Testis (tissue), 5 donors: ENCODE measurements around the gene TAC3. TPM values are rescaled to one million over a fixed set of nuclear protein-coding genes. Genes with fewer than 3 reads are reported as not detected.
A peak's percentile ranks its signal among the peaks of the same experiment; 100 is the strongest.

Source experiments
- DNase-seq: peaks from one replicate; pipeline ENCODE4 v3.0.0-alpha.2; 2019
- H3K27ac ChIP-seq, 2 donors: fragments of 200-600 bp; sonication (generic); one replicate each; pipeline ENCODE4 v1.5.1; 2019
- H3K27me3 ChIP-seq: fragments of 200-600 bp; sonication (generic); one replicate; pipeline ENCODE4 v1.5.1; 2019
- H3K36me3 ChIP-seq: fragments of 200-600 bp; sonication (generic); one replicate; pipeline ENCODE4 v1.5.1; 2017; ENCODE audit warnings: low read depth; ENCODE audit errors: missing control alignments
- H3K4me1 ChIP-seq: fragments of 200-600 bp; sonication (generic); one replicate; pipeline ENCODE4 v1.5.1; 2019
- H3K4me3 ChIP-seq, 2 donors: fragments of 200-600 bp; sonication (generic); one replicate each; pipeline ENCODE4 v1.5.1; 2017 to 2019
- H3K9me3 ChIP-seq: fragments of 200-600 bp; sonication (generic); one replicate; pipeline ENCODE4 v1.5.1; 2017
- CTCF ChIP-seq, 3 experiments: fragments of 450-650 bp in 2 of 3; fragments of 200-600 bp in 1 of 3; sonication (generic) in 1 of 3; IDR thresholded peaks; one replicate each; pipeline ENCODE4 v1.5.1; 2016 to 2019; ENCODE audit warnings: antibody characterized with exemption in 3 of 3, mild to moderate bottlenecking in 2 of 3, moderate library complexity in 1 of 3
- POLR2A ChIP-seq: fragments of 450-650 bp; IDR thresholded peaks from one replicate; pipeline ENCODE4 v1.6.1; 2017; ENCODE audit warnings: antibody characterized with exemption, mild to moderate bottlenecking, moderate library complexity
- WGBS, 2 donors: methylation state at CpG; one replicate each; pipeline ENCODE4 v1.1.5; 2018; 5-methylcytosine and 5-hydroxymethylcytosine counted together
- intact Hi-C: fragments of 100-400 bp; cut with DNase I; formaldehyde crosslinking; loops from one replicate; pipeline ENCODE4 v1.15.1; 2023; ENCODE audit warnings: low total_unique reads
- long read RNA-seq, 2 donors: transcript quantifications; one replicate each; lab custom pipeline, GENCODE V29; 2026
- polyA plus RNA-seq: library from polyadenylated mRNA; stranded (reverse); fragments of 350-450 nt; fragmentation: Illumina TruSeq; extraction: RNeasy Lipid Tissue Mini Kit (QIAGEN cat#74804); gene quantifications from one replicate; pipeline ENCODE4 v1.2.3, GENCODE V29; 2014; ENCODE audit warnings: low read depth, low replicate concordance; ENCODE audit not compliant: insufficient read depth
- total RNA-seq, 2 donors: library from RNA; depleted of rRNA; stranded (reverse); fragments of >200 nt; gene quantifications; one replicate each; pipeline ENCODE4 v1.2.3, GENCODE V29; 2016

Gene TAC3
- total RNA-seq: 1 to 10 TPM; 2.5 to 2.9 TPM
- polyA plus RNA-seq: 3.9 TPM
- long read RNA-seq, donor 1: 0 reads
- long read RNA-seq, donor 2, partial matches to known transcripts: 0 of 1 reads
- long read RNA-seq, donor 2, other reads (novel, unspliced or antisense): 0 of 1 reads

DNA sequence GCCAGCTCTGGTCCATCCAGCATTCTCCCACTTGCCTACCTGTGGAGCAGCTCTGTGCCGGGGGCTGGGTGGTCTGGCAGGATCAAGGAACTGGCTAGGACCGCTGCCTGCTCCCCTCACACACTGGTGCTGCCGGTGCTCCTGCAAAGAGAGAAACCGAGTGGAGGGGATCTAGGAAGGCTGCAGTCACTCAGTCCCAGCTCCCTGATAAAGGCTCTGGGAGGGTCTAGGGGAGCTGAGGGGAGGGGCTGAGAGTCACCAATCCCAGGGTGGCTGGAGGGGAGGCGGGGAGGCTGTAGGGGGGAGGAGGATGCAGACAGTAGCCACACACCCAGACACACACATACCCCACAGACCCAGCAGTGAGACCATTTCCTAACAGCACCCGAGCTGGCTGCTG, at the start of gene TAC3:
TSS of gene TAC3 (minus strand) at position 182 of the 400 bp plus-strand sequence. CDS start 732 bp downstream, outside the sequence.
- Histone ChIP-seq H3K27me3 (no peaks in the 10 kb centered on the region), H3K4me3 (no peak within 1 kb of the TSS), H3K27ac (no peak within 1 kb of the TSS), H3K4me1 (no peaks in the 10 kb centered on the region), H3K9me3 (no peaks in the 10 kb centered on the region), H3K36me3 (no peaks in the 10 kb centered on the region)
- WGBS, 2 donors: 60 to 62% methylated on average over 5 to 6 of the region's 6 CpGs
- no peak for DNase-seq
- intact Hi-C loops: no loop called here
- TF ChIP-seq CTCF (IDR thresholded peaks at IDR 0.05) (no peak), POLR2A (no peak)

DNA sequence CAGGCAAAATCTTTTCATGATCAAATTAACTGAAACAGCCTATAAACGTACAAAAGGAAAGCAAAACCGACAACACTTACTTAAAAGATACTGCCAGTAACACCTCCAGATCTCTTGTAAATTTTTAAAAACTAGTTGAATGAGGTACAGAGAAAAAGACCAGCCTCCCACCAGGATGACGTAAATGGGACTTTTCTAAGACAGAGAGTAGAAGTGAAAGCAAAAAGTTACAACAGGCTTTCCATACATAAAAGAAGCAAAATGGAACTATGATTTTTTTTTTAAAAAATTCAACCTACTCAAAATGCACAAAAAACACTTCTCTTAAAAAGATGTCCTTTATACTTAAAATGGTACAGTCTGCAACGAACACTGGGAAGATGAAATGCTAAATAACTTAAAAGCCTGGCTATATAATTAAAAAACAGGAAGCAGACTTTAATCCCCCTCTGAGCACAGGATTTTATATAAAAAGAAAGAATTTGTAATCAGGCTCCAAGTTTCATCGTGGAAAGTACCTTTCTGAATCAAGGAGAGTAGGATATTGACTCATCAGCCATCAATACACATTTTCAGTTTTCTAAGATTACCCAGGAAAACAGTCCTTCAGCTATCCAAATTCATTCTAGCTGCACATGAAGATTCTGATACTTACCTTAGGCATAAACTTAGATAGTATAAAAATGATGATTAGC, 47.8 kb upstream of the TAC3 start:
- DNase-seq: no peak
- H3K27ac ChIP-seq: no peak overlapping the region
- no peak overlapping the region for H3K4me3 ChIP-seq
- no peaks in the 10 kb centered on the region for H3K27me3 ChIP-seq
- no peaks in the 10 kb centered on the region for H3K9me3 ChIP-seq
- intact Hi-C loops: no loop called here
- H3K36me3 ChIP-seq: no peaks in the 10 kb centered on the region
- TF ChIP-seq POLR2A (no peak), CTCF (IDR thresholded peaks at IDR 0.05) (no peak)
- WGBS, 2 donors: 78 to 82% methylated on average over 5 of the region's 5 CpGs
- no peaks in the 10 kb centered on the region for H3K4me1 ChIP-seq

DNA sequence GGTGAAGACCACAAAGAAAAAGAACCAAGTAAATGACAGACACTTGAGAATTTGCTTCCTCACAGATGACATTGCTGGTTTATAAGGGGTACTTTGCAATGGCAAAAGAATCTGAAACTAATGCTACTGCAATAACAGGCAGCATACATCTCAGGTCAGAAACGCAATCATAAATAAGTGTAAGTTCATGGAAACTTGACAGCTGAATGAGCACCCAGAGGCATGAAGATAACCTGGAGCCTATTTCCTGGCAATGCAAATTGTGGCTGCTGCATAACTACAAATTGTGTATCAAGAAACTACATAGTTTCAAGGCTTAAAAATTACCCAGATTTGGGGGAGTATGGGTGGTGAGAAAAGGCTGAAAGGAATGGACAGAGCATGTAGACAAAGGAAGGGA, 42.1 kb upstream of the TAC3 start:
- intact Hi-C loops: no loop called here
- no peak overlapping the region for H3K27ac ChIP-seq
- H3K36me3 ChIP-seq: no peaks in the 10 kb centered on the region
- H3K4me3 ChIP-seq: no peak overlapping the region
- no peaks in the 10 kb centered on the region for H3K27me3 ChIP-seq
- no peak for DNase-seq
- H3K4me1 ChIP-seq: no peaks in the 10 kb centered on the region
- H3K9me3 ChIP-seq: no peaks in the 10 kb centered on the region
- no peak for TF ChIP-seq CTCF (IDR thresholded peaks at IDR 0.05)
- no peak for TF ChIP-seq POLR2A
- WGBS, 2 donors: 95% methylated on average over 1 of the region's 1 CpG

- 63 to 76% methylated on average over 6 of the region's 6 CpGs for WGBS, 2 donors
- TF ChIP-seq POLR2A (no peak), CTCF (IDR thresholded peaks at IDR 0.05) (no peak)
- intact Hi-C loops: no loop called here
- Histone ChIP-seq H3K9me3 (no peaks in the 10 kb centered on the region), H3K36me3 (no peaks in the 10 kb centered on the region), H3K27ac (peak overlapping the region; percentile 10 to 78), H3K4me1 (no peaks in the 10 kb centered on the region), H3K4me3 (no peak overlapping the region), H3K27me3 (no peaks in the 10 kb centered on the region)
- DNase-seq: no peak
These were observed 40.9 kb upstream of the TAC3 start for GRCh38 chr12:57057067-57057751.
